K562 (cell line): ENCODE results near the gene GYPE. TPM values are rescaled to one million over a fixed set of nuclear protein-coding genes. Genes with fewer than 3 reads are reported as not detected.
"Not testable (repeated sequence)": the region's sequence is repeated elsewhere in the genome, so short reads cannot be mapped to it uniquely, and the experiment has no call there.

Experiments
- ATAC-seq: fragments of 200-7000 bp; cut with Tn5 transposase; 3 replicates; pipeline ENCODE4 v1.9.1; 2020; ENCODE audit warnings: moderate library complexity
- BruUV-seq: library from RNA; stranded (reverse); fragments of 400-500 nt; replicated peaks from 2 replicates; lab custom pipeline; 2021; lab: Mats Ljungman, UMichigan
- CTCF ChIA-PET: fragments of 300-600 bp; formaldehyde crosslinking; extraction: SDS; loops from one replicate; lab custom pipeline; 2021; ENCODE audit warnings: low intra/inter-chr PET ratio; lab: Yijun Ruan, JAX
- POLR2A ChIA-PET: fragments of 300-600, 350-650 bp; sonication (Branson Sonifier 250); formaldehyde crosslinking; extraction: SDS; loops from one replicate; lab custom pipeline; 2021; ENCODE audit warnings: antibody characterized with exemption, inconsistent platforms; lab: Yijun Ruan, JAX
- DNase-seq, 4 experiments: peaks; one replicate each; pipeline versions ENCODE4 v3.0.0 to v3.0.0-alpha.2; 2011 to 2018; ENCODE audit warnings: low spot score in 3 of 4, mixed read lengths in 3 of 4; ENCODE audit errors: extremely low read depth in 1 of 4
- FAIRE-seq: peaks from 2 replicates; lab custom pipeline; 2011; peaks lifted over from hg19 to GRCh38; lab: Jason Lieb, UNC
- H2AFZ ChIP-seq: 2 replicates; pipeline ENCODE4 v1.6.0; 2011; ENCODE audit warnings: low read depth, low read length, control low read depth, inconsistent platforms
- H3K27ac ChIP-seq: fragments of 200-600 bp; 3 replicates; pipeline ENCODE4 v1.8.0; 2011; ENCODE audit warnings: low read depth, mild to moderate bottlenecking, control low read depth, inconsistent platforms, low read length, moderate library complexity, mixed read lengths; ENCODE audit errors: extremely low read depth
- H3K27me3 ChIP-seq, 2 experiments: fragments of 300-600 bp in 1 of 2; 2 replicates in 1 of 2; 3 replicates in 1 of 2; pipeline versions ENCODE4 v1.6.0 to v1.8.0; 2011; ENCODE audit warnings: inconsistent platforms in 2 of 2, low read length in 2 of 2, mild to moderate bottlenecking in 1 of 2, mixed read lengths in 1 of 2, moderate library complexity in 1 of 2; ENCODE audit not compliant: control insufficient read depth in 2 of 2, insufficient read depth in 2 of 2
- H3K36me3 ChIP-seq: fragments of 300-600 bp; 3 replicates; pipeline ENCODE4 v1.8.0; 2011; ENCODE audit warnings: mild to moderate bottlenecking, low read length, inconsistent platforms; ENCODE audit not compliant: control insufficient read depth, insufficient read depth
- H3K4me1 ChIP-seq, 2 experiments: fragments of 200-600 bp in 1 of 2; replicated peaks in 1 of 2; 2 replicates in 1 of 2; 3 replicates in 1 of 2; pipeline versions ENCODE4 v1.5.1 to v1.8.0; 2011; ENCODE audit warnings: inconsistent platforms in 2 of 2, low read length in 2 of 2, mild to moderate bottlenecking in 1 of 2, mixed read lengths in 1 of 2, moderate library complexity in 1 of 2; ENCODE audit not compliant: control insufficient read depth in 2 of 2, insufficient read depth in 2 of 2
- H3K4me2 ChIP-seq: 2 replicates; pipeline ENCODE4 v1.6.1; 2011; ENCODE audit warnings: low read length, control low read depth, inconsistent platforms, mixed read lengths; ENCODE audit not compliant: insufficient read depth
- H3K4me3 ChIP-seq: fragments of 200-600 bp; sonication (generic), shearing (Covaris generic); 2 replicates; pipeline ENCODE4 v1.5.1; 2016; ENCODE audit warnings: control low read depth, inconsistent platforms
- H3K79me2 ChIP-seq: fragments of 200-600 bp; 3 replicates; pipeline ENCODE4 v1.8.0; 2011; ENCODE audit warnings: low read length, inconsistent platforms; ENCODE audit not compliant: control insufficient read depth, insufficient read depth
- H3K9ac ChIP-seq, 2 experiments: 2 replicates each; pipeline versions ENCODE4 v1.6.0 to v1.6.1; 2011; ENCODE audit warnings: low read depth in 2 of 2, low read length in 2 of 2, control low read depth in 1 of 2, inconsistent platforms in 1 of 2, mild to moderate bottlenecking in 1 of 2, mixed read lengths in 1 of 2; ENCODE audit not compliant: insufficient read depth in 1 of 2
- H3K9me1 ChIP-seq: one replicate; pipeline ENCODE4 v1.6.0; 2011; ENCODE audit warnings: inconsistent platforms, mild to moderate bottlenecking, low read length, moderate library complexity; ENCODE audit not compliant: control insufficient read depth, insufficient read depth
- H3K9me3 ChIP-seq: replicated peaks from 2 replicates; pipeline ENCODE4 v1.5.1; 2011; ENCODE audit warnings: low read depth, low read length, inconsistent platforms; ENCODE audit not compliant: control insufficient read depth, insufficient read depth
- H4K20me1 ChIP-seq: replicated peaks from 2 replicates; pipeline ENCODE4 v1.6.1; 2011; ENCODE audit warnings: low read length, inconsistent platforms, mixed read lengths; ENCODE audit not compliant: control insufficient read depth, insufficient read depth
- EGR1 ChIP-seq: fragments of 450-650 bp; conservative IDR thresholded peaks from 2 replicates; pipeline ENCODE4 v1.6.1; 2017; ENCODE audit warnings: mild to moderate bottlenecking
- TEAD4 ChIP-seq, 2 experiments: sonication (generic) in 1 of 2; formaldehyde crosslinking in 1 of 2; IDR thresholded peaks; 2 replicates each; pipeline versions ENCODE4 v1.6.1 to v1.8.0; 2012 to 2022; ENCODE audit warnings: borderline replicate concordance in 1 of 2, inconsistent platforms in 1 of 2, low read length in 1 of 2, mild to moderate bottlenecking in 1 of 2, missing genetic modification reagents in 1 of 2
- WGBS: fragments of 100-300 bp; shearing (Covaris generic); methylation state at CpG from one replicate; pipeline ENCODE4 v1.1.6; 2016; ENCODE audit warnings: low coverage, mixed read lengths; ENCODE audit not compliant: insufficient coverage; ENCODE audit errors: missing lambda C conversion rate; 5-methylcytosine and 5-hydroxymethylcytosine counted together
- in situ Hi-C: fragments of 300-500 bp; cut with MboI; formaldehyde crosslinking; loops from 4 replicates; pipeline ENCODE4 v1.15.0; 2018; ENCODE audit warnings: inconsistent platforms, mixed read lengths
- intact Hi-C: fragments of 100-400 bp; cut with micrococcal nuclease; formaldehyde crosslinking; loops from 2 replicates; pipeline ENCODE4 v1.14.2; 2022
- polyA plus RNA-seq, 8 experiments: library from polyadenylated mRNA; depleted of rRNA in 4 of 8; stranded (reverse) in 5 of 8; unstranded in 3 of 8; fragments of >200 nt; fragmentation: Nextera tagmentation in 2 of 8; fragmentation: Illumina TruSeq in 1 of 8; extraction: Ambion mirVana in 2 of 8; extraction: Trizol in 1 of 8; gene quantifications; 2 replicates each; pipeline versions ENCODE4 v1.2.1 to v1.2.3, GENCODE V29; 2011 to 2014; ENCODE audit warnings: inconsistent platforms in 1 of 8, missing spikeins in 1 of 8
- total RNA-seq, 7 experiments: library from RNA; depleted of rRNA in 6 of 7; stranded (reverse); fragments of >200 nt in 6 of 7; fragmentation: Illumina TruSeq in 2 of 7; extraction: Trizol in 2 of 7; gene quantifications; 2 replicates each; pipeline versions ENCODE4 v1.2.1 to v1.2.3, GENCODE V29; 2011 to 2021; ENCODE audit warnings: low replicate concordance in 1 of 7

Gene GYPE
- total and polyA plus RNA-seq, 9 of the 15 experiments (the other 6 are each of a cell fraction or from before 2014, with no cell fraction given): 16.8 to 108 (median 43.7) TPM

DNA sequence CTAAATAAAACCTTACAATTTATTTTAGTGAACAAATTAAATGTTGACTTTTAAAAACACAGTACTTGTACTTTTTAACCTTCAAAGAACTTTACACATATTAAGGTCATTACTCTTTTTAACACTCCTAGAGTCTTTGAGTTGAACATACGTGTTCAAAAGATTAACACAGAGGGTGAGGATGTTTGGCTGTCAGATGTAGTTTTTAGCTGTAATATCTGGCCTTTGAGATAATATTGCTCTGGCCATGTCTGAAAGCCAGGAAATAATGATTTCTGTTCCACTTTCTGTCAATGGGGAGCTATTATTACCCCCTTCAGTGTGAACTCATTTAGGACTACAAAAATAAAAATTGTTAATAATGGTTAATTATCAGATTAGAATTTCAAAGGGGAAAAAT lies 42.1 kb upstream of the GYPE start:
- intact Hi-C loops; H3K27ac ChIP-seq; H3K79me2 ChIP-seq; FAIRE-seq; H3K4me3 ChIP-seq; POLR2A ChIA-PET; H3K9me1 ChIP-seq; H3K4me1 ChIP-seq; H3K9me3 ChIP-seq; H3K4me2 ChIP-seq; H3K9ac ChIP-seq; in situ Hi-C loops; BruUV-seq; CTCF ChIA-PET; H3K36me3 ChIP-seq; H4K20me1 ChIP-seq; H3K27me3 ChIP-seq; TF ChIP-seq TEAD4 (CRISPR knock-in tag; IDR thresholded peaks at IDR 0.05; ENCODE audit: borderline replicate concordance): not testable (repeated sequence)
- WGBS: 13% methylated on average over 1 of the region's 1 CpG
- peak; percentile 11; the same call in 1 of the 2 replicates for TF ChIP-seq TEAD4 (IDR thresholded peaks at IDR 0.05; ENCODE audit: low read length)
- DNase-seq: peak in 2 of 4 experiments; percentile 10 to 22
- peak overlapping the region; percentile 3; the same call in 1 of the 2 replicates for H2AFZ ChIP-seq
- ATAC-seq: peak; percentile 61

DNA sequence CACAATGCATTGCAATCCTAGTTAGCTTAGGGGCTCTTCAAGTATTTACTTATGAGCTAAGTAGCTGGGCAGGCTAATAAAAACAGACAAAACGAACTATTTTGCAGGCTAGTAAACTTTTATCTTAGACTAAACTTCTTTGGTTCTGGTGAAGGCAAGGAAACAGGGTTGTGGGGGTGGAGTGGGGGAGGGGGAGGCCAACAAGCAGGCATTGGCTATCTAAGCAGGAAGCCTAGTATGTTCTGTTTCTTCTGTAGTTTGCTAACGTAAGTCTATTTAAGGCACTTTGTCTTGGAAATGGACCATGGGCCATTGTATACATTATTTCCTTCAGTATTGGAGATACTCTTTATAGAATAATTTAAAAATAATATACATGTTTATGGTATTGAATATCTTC lies 35.3 kb upstream of the GYPE start:
- H3K79me2 ChIP-seq, H3K27ac ChIP-seq, H3K4me2 ChIP-seq, FAIRE-seq, H3K9me1 ChIP-seq, H3K27me3 ChIP-seq, H3K4me3 ChIP-seq, in situ Hi-C loops, H3K9ac ChIP-seq, BruUV-seq, H3K36me3 ChIP-seq, H3K9me3 ChIP-seq, H4K20me1 ChIP-seq: not testable (repeated sequence)
- DNase-seq (peak in 1 of 4 experiments; percentile 61), ATAC-seq (peak; percentile 82)
- TF ChIP-seq EGR1: peak; percentile 76
- TF ChIP-seq, all 486 proteins: peak for 1; not testable (repeated sequence) for 485
- POLR2A ChIA-PET, CTCF ChIA-PET, H3K4me1 ChIP-seq, intact Hi-C loops: not testable (repeated sequence)
- H2AFZ ChIP-seq: 0 out of 2 replicates have a peak overlapping the region, but pooled peaks have one; percentile 59
- 10% methylated on average over 1 of the region's 2 CpGs for WGBS
